DOHH2 (cell line): ENCODE results near the gene ARX.

ENCODE experiments used
- EZH2phosphoT487 ChIP-seq: fragments of 200-600 bp; sonication (generic); IDR thresholded peaks from 2 replicates; pipeline ENCODE4 v1.6.1; 2017; ENCODE audit warnings: borderline replicate concordance, mild to moderate bottlenecking, antibody characterized with exemption, low read length, moderate library complexity, mixed read lengths
- TF ChIP-seq, protein P1 (sequence below): fragments of 200-600 bp; sonication (generic); IDR thresholded peaks from one replicate; pipeline ENCODE4 v1.5.1; 2014; ENCODE audit warnings: antibody characterized with exemption, mild to moderate bottlenecking, low read depth, low read length; ENCODE audit not compliant: poor library complexity, severe bottlenecking

DNA sequence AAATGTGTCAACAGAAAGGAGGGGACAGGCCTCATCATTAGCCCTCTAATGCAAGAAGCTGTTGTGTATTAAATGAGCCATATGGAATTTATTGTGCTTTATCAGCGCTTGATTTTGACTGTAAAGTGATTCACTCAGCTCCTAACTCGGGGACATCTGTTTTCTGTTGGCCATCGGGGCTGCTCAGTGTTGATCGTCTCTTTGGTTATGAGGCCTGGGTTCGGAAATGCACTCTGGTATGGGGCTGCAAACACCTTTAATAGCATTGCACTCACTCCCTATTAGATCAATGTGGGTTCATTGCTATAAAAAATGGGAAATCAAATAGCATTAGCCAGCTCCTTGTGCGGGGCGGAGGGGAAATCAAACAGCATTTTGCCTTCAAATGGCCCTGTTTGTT is 6.4 kb downstream of the ARX start:
- TF ChIP-seq, protein P1, sequence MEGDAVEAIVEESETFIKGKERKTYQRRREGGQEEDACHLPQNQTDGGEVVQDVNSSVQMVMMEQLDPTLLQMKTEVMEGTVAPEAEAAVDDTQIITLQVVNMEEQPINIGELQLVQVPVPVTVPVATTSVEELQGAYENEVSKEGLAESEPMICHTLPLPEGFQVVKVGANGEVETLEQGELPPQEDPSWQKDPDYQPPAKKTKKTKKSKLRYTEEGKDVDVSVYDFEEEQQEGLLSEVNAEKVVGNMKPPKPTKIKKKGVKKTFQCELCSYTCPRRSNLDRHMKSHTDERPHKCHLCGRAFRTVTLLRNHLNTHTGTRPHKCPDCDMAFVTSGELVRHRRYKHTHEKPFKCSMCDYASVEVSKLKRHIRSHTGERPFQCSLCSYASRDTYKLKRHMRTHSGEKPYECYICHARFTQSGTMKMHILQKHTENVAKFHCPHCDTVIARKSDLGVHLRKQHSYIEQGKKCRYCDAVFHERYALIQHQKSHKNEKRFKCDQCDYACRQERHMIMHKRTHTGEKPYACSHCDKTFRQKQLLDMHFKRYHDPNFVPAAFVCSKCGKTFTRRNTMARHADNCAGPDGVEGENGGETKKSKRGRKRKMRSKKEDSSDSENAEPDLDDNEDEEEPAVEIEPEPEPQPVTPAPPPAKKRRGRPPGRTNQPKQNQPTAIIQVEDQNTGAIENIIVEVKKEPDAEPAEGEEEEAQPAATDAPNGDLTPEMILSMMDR, result no peak
- no peak for TF ChIP-seq EZH2phosphoT487
